NCI-H446 treated with DMSO at 0.1 percent for 48 hours (cell line): ENCODE results near the gene ICA1.
"Not testable (repeated sequence)": the region's sequence is repeated elsewhere in the genome, so short reads cannot be mapped to it uniquely, and the experiment has no call there.

Experiments
- DNase-seq: peaks from one replicate; lab custom pipeline; 2025; lab: John Stamatoyannopoulos, UW

ICA1 gene

DNA sequence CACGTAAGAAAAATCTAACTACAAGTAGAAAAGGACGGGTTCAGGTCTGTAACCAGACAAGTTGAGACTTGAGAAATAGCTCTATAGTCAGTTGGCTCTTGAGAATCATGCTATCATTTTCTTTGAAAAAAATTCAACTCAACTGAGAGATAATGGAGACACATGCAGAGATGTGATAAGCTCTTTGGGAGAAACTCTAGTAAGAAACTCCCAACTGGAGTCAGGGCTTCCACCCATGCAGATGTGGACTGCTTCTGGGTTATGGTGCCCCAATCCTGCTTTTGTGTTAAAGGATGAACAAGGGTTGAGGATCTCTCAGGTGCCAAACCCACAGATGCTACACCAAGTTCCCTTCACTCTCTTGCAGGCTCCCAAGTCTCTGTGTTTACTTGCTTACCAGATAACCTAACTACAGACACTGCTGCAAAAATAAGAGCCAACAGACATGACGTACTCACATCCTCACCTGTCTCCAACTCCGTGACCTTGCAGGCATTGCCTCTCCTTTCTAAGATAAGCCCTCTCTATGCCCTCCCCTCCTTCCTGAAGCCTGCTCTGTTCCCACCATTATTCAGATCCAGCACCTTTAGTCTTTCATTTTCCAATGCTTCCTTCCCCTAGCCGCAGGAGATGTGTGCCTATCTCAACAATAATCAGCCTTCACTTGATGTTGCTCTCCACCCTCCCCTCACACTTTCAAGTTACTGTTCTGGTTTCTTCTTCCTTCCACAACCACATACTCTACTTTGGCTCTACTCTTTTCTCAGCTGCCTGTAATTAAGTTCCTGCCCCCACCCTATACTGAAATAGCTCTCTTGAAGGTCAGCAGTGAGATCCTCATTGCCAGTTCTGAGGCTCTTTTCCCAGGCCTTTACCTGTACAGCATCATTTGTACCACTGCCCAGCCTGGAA is 130.0 kb downstream of the ICA1 start:
- no peak for DNase-seq

DNA sequence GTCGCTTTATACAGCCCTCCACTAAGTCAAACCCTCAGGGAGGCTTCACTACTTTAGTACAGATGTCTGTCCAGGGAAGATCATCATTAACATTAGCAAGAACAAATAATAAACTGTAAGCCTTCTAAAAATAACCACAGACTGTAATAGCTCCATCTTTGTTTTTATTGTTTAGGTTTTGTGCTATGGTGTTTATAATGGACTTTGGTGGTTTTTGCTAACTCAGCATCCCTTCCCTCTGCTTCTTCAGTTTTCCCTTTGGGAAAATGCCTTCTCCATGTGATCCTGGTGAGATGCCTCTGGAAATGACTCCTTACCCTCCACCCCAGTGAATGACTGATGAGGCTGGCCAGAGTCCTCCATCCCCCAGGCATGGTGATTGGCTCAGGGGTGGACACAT is 131.3 kb downstream of the ICA1 start:
- no peak for DNase-seq

GRCh38 chr7:8129318-8129659 is 132.7 kb downstream of the ICA1 start:
- DNase-seq = no peak

DNA sequence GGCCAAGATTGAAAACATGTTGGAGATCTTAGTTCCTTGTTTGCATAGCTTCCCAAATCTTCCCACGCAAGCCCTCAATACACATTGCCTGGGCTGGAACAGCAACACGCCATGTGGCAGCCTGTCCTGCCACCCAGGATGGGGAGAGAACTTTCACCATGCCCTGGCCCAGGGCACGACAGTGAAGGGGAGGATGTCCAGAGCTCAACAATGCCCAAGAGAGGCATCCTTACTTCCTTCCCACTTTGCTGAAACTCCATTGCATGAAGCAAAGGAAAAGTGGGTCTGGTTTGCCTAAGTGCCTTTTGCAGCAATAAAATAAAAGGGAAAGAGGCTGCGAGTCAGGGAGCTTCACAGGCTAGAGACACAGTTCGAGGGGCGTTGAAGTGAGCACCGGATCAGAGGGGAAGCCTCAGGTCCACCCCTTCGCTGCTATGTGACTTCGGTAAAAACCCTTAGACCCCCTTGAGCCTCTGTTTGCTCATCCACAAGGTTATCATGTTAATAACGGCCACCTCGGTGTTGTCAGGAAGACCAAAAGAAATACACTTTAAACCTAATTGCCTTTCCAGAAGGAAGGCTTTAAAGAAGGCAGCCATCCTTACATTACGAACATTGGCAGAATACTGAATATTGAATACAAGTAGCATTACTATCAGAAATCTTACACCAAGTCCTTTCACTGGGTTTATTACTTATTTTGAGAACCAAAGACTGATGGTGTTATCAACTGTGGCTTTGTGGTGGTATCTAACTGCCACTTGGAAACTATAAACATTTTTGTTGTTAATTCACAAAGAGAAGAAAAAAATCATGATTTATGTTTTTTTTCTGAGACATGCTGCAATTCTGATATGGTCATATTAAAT is 133.3 kb downstream of the ICA1 start:
- DNase-seq = no peak

GRCh38 chr7:8126601-8127167 is 135.3 kb downstream of the ICA1 start:
- DNase-seq = no peak

DNA sequence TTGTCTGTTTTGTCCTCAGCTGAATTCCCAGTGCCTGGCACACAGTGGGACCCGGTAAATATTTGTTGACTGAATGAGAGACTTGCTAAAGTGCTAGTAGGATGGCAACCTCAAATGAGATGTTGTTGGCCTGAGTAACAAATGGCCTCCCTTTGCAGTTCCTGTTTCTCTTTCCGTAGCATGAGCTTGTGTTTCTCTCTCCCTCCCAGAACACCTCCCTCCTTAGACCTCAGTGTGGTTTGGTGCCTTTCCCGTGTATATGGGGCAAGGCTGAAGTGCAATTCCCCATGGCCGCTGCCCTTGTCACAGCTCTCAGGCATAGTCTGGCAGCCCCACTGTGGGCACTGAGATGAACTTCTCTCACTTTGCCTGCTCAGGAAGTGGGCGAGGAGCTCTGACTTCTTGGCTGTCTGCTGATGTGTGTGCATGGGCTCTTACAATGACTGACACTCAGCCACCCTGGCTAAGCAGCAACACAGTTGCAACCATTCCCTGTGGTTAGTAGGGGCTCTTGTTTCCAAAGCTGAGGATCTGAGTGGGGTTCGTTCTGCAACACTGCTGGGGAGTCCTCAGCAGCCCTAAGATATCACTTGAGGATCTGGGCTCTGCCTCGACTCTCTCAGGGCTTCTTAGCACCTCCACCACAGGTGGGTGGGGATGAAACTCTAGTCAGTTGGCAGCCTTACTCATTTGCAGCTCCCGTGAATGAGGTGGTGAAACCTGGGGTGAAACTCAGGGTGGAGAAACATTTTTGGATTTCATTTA is 136.1 kb downstream of the ICA1 start:
- DNase-seq = no peak

DNA sequence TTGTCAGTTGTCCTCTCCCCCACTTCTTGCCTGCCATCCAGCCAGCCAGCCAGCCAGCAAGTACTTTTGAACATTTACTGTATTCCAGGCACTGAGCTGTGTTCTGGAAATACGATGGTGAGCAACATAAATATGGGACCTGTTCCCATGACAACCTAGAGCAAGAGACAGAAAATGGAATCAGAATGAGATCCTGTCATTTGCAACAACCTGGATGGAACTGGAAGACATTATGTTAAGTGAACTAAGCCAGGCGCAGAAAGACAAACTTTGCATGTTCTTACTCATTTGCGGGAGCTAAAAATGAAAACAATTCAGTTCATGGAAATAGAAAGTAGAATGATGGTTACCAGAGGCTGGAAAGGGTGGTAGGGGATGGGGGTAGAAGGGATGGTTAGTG is 140.7 kb downstream of the ICA1 start:
- DNase-seq = no peak

DNA sequence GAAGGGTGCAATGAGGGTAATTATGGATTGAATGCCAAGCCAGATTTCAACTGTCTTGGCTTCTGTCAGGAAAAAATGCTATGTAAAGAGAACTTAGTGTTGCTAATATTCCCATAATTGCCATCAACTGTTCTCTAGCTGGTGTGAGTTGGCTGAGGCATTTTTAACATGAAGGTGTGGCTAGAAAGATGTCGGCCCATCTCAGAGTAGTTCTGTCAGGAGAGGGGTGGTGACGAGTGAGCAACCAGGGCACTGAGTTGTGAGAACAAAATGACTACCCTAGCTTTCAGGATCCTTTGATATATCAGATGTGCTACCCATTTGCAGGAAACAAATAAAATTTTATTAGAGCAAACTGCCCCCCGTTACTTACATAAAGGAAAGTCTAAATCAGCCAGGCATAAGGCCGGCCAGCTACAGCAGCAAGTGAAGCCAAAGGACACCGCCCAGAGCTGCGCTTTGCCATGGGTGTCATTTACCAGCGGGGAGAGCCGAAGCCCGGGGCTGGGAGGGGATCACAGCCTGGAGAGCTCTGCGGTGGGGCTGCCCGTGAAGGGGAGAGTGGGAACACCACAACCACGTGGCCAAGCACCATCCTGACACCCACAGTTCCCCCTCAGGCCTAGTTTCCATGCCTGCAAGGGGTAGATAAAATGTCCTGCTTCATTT is 141.4 kb downstream of the ICA1 start:
- no peak for DNase-seq

GRCh38 chr7:8119262-8119661 is 142.7 kb downstream of the ICA1 start:
- no peak for DNase-seq

DNA sequence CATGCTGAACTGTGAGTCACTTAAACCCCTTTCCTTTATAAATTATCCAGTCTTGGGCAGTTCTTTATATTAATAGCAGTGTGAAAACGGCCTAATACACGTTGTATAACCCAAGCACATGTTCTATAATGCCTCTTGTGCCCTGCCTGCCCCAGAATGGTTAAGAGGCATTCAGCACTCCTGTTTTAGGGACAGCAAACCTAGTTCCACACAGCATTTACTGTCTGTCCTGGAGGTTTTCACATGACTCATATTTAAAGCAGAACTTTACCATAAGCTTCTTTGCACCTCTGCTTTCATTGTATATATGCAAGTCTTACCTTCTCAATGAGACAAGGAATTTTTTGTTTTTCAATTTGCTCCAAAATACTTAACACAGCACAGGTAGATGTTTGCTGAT is 144.8 kb downstream of the ICA1 start:
- DNase-seq = no peak

- no peak for DNase-seq
These were observed 146.2 kb downstream of the ICA1 start for GRCh38 chr7:8115547-8116402.

GRCh38 chr7:8114175-8114574 is 147.8 kb downstream of the ICA1 start:
- DNase-seq = no peak

DNA sequence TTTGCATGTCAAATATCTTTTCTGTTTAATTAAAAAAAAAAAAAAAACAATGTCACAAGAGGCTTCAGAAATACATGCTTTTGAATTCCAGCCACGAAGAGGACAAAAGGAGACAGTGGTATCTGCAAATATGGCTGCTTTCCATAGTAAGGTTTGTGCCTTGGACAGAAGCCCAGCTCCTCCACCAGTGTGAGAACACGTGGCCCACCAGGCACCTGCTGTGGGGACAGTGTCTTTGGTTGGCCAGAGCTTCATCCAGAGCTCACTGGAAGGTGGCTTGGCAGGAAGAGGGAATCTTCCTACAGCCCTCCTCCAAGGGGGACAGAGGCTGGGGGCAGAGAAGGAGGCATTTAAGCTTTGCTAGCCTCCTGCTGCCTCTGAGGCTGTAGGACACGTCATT is 148.8 kb downstream of the ICA1 start:
- DNase-seq = no peak

DNA sequence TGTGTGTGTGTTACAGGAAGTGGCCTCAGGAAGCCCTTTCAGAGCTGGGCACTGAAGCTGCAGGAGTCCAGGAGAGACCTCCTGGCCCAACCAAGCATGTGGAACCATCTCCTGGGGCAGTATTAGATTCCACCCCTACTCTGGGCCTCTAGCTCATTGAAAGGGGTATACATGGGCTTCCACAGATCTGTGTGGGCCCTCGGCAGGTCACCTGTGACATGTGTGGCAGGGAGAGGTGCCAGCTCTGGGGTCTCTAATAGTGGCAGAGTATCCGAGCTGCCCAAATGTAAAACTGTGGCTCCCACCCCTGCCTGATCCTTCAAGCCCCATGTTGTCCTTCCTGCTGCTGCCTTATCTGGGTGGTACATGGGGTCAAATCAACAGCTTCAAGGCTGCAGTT is 149.3 kb downstream of the ICA1 start:
- DNase-seq = no peak

DNA sequence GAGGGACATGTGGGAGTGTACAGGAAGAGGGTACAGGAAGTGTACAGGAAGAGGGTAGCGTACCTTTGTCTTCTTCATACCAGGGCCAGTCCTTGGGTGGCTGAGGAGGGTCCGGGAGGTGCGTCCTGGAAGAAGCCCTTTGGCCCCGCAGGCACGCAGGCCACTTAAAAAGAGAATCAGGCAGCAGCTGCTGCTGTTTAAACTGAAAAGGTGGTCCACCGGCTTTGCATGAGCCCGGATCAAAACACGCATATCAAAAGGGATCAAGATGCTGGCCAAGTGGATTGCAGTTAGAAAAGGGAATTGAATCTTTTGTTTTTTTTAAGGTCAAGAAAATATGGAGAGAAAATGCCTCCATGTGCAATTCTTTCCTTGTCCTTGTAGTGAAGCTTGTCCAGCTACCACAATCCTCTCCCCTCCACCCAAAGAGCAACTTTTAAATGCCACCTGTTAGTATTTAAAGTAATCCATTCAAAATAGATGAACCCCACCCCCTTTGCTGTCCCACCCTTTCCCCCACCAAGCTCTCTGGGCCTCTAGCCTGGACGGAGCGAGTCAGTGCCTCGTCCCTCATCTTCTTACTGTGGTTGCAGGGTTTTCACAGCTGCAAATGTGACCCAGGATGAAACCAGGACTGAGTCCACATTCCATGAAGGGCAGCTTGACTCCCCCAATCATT is 150.5 kb downstream of the ICA1 start:
- no peak for DNase-seq

GRCh38 chr7:8109196-8110022 is 152.6 kb downstream of the ICA1 start:
- no peak for DNase-seq

DNA sequence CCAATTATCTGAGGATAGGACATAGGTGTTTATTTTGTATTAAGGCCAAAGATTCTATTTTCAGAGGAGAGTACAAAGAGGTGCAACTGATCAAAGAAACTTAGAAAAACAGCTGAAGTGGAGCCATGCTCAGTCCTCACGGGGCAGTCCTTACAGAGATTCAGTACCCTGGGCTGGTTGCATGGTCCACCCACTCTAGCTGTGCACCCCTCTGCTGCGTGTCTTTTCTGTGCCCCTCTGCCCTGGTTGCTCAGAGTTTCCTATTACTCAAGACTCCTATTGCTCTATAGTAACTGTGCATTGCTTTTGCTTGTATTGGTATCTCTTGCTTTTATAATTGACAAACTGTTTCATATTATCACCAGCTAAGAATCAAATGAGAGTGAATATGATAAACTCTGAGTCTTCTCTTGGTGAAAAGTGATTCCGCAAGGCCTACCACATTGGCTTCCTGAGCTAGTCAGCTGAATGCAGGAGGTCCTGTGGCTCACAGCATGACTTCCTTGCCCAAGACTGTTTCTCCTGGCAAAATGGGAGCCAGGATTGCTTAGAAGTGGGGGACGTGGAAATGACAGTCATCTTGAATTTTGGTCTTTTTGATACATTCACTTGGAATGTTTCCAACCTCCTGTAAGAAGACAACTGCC is 156.4 kb downstream of the ICA1 start:
- no peak for DNase-seq

DNA sequence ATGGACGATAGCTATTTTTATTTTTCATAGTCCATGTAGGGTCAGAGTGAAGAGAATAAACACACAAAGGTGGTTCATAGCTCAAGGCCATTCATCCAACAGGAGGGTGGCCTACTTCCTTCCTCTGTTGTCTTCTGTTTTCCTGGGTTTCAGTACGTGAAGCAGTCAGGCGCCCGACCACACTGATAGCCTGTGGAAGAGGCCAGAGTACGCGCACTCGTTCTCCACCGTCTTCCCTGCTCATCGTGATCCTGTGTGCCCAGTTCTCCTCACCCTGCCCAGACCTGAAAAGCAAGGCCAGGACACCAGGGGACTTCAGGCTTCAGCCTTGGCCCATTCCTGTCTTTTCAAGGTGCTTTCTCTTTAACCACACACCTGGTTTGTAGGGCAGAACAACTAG is 158.7 kb downstream of the ICA1 start:
- no peak for DNase-seq

DNA sequence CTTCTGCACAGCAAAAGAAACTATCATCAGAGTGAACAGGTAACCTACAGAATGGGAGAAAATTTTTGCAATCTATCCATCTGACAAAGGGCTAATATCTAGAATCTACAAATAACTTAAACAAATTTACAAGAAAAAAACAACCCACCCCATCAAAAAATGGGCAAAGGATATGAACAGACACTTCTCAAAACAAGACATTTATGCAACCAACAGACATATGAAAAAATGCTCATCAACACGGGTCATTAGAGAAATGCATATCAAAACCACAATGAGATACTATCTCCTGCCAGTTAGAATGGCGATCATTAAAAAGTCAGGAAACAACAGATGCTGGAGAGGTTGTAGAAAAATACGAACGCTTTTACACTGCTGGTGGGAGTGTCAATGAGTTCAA is 160.7 kb downstream of the ICA1 start:
- not testable (repeated sequence) for DNase-seq
